ENCODE results near the gene KDELR1.

DNA sequence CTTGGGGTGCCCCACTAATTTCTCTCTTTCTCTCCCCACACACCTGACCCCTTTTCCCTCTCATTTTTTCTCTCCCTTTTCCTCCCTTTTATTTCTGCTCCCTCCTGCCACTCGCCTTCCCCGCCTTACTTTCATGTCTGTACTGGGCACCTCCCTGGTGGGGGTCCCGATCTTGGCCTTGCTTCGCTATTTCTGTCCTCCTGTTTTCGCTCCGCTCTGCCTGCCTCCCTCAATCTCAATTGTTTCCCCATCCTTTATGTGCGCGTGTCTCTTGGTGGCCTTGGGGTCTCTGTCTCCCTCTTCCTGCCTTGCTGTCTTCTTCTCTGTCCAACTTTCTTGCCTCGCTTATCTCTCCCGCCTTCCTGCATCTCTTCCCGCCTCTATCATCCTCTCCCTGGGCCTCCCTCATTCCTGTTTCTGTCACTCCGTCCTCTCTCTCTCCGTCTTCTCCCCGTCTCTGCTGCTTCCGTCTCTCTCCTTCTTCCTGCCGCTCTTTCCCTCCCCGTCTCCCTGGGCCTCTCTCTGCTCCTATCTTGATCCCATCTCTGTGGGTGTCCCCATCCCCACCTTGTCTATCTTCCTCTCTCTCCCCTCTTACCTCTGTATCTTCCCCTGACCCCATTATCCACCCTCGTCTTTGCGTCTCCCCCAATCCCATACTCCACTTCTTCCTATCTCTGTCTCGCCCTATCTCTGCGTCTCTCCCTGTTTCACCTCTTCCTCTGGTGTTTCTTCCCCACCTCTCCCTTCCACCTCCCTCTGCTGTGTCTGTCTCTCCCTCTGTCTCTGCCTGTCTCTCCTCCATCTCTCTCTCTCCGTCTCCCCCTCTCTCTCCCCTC, 6.1 kb upstream of the KDELR1 start:
- TF ChIP-seq, protein P1, sequence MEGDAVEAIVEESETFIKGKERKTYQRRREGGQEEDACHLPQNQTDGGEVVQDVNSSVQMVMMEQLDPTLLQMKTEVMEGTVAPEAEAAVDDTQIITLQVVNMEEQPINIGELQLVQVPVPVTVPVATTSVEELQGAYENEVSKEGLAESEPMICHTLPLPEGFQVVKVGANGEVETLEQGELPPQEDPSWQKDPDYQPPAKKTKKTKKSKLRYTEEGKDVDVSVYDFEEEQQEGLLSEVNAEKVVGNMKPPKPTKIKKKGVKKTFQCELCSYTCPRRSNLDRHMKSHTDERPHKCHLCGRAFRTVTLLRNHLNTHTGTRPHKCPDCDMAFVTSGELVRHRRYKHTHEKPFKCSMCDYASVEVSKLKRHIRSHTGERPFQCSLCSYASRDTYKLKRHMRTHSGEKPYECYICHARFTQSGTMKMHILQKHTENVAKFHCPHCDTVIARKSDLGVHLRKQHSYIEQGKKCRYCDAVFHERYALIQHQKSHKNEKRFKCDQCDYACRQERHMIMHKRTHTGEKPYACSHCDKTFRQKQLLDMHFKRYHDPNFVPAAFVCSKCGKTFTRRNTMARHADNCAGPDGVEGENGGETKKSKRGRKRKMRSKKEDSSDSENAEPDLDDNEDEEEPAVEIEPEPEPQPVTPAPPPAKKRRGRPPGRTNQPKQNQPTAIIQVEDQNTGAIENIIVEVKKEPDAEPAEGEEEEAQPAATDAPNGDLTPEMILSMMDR (IDR thresholded peaks at IDR 0.05): no peak
- no peak for TF ChIP-seq POLR2A (IDR thresholded peaks at IDR 0.05)
- TF ChIP-seq POLR2AphosphoS5 (IDR thresholded peaks at IDR 0.05): no peak

Measured in breast epithelium (tissue), 3 donors.